Cardiac septum (tissue), 1 donor: ENCODE measurements around the gene MEP1B. TPM values are rescaled to one million over a fixed set of nuclear protein-coding genes. Genes with fewer than 3 reads are reported as not detected.

ENCODE experiments used
- DNase-seq: peaks from one replicate; pipeline ENCODE4 v3.0.0-alpha.2; 2020; ENCODE audit warnings: low spot score
- intact Hi-C: fragments of 100-400 bp; cut with DNase I; formaldehyde crosslinking; loops from one replicate; pipeline ENCODE4 v1.14.0; 2022
- total RNA-seq: library from RNA; stranded (reverse); fragmentation: NEBNext Ultra II Directional; extraction: Animal tissue kit (Norgen Biotek cat#: 25700); gene quantifications from one replicate; pipeline ENCODE4 v1.2.1, GENCODE V29; 2021
- donor health status: DM: no; HTN: no; CAD: no.

Gene MEP1B
- total RNA-seq, 1 donor from 2014 or later = 0.13 TPM

DNA sequence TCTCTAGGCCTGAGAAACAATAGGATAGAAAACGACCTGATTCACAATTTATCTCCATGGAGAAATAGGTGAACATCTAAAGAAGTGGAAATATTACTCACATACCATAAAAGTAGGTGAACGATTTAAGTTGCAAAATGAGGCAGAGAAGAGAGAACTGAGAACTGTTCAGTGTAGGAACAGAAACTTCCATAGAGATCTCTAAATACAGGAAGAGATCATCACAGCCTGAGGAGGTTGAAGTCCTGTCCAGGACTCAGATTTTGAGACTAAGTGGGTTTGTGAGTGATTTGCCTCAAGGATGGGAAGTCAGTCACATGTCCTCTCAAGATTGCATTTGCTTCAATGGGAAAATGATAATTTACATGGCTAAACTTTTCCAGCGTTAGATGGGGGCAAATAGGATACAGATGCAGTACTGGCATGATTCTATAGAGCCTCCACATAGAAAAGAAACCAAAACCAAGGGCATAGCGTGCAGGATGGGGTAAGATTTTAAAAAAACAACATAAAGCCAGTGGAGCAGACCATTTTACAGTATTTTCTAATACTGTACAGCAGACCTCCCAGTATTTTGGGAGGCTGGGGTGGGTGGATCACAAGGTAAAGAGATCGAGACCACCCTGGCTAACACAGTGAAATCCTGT is 68.8 kb downstream of the MEP1B start:
- no peak for DNase-seq
- intact Hi-C loops = no loop called here

DNA sequence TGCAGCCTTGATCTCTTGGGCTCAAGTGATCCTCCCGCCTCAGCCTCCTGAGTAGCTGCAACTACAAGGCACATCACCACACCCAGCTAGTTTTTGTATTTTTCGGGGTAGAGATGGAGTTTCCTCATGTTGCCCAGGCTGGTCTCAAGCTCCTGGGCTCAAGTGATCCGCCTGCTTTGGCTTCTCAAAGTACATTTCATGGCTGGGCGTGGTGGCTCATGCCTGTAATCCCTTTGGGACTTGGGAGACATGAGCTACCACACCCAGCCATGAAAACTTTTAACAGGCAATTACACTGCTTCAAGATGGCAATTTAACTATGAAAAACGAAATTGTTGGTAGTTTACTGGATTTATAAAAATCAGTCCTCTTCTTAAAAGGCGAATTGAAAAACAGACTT is 69.7 kb downstream of the MEP1B start:
- DNase-seq = no peak
- intact Hi-C loops = no loop called here

- intact Hi-C loops = no loop called here
- DNase-seq = no peak
These were observed 71.2 kb downstream of the MEP1B start for GRCh38 chr18:32261003-32261402.

- DNase-seq = no peak
- intact Hi-C loops = no loop called here
These were observed 72.3 kb downstream of the MEP1B start for GRCh38 chr18:32262092-32262491.

- no peak for DNase-seq
- intact Hi-C loops = no loop called here
These were observed 74.6 kb downstream of the MEP1B start for GRCh38 chr18:32264401-32264800.

DNA sequence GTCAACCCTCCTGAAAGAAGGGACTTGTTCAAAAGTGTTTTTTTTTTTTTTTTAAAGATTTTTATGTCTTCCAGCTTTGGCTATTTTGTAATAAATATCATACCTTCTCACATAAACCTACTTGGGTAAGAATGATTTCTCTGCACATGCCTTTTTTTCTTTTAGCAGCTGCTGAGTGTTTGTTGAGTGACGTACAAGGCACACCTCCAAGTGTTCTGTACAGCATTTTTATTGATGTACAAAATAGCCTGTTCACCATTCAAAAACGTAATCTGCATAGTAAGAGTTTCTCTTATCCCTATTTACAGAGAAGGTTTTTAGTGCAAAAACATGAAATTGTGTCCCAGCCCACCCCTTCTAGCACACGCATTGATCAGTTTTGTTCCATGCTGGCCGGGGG is 77.6 kb downstream of the MEP1B start:
- intact Hi-C loops = no loop called here
- DNase-seq = no peak

Other genes starting within 250 kb of the MEP1B start
- gene TRAPPC8, start 246.9 kb upstream of the MEP1B start, total RNA-seq = 30.1 TPM
- gene RNF125, start 171.2 kb upstream of the MEP1B start, total RNA-seq = 1.5 TPM
- 8.6 TPM for gene RNF138, start 98.2 kb upstream of the MEP1B start, total RNA-seq